Measurements from ENCODE around the gene NR5A1. TPM values are rescaled to one million over a fixed set of nuclear protein-coding genes. Genes with fewer than 3 reads are reported as not detected.

NR5A1 gene
- total RNA-seq, 1 experiment from 2014 or later, result not detected

- no peaks in the 10 kb centered on the region for H3K27me3 ChIP-seq
- no peak for DNase-seq
- H3K9me3 ChIP-seq, result no peaks in the 10 kb centered on the region
- no peak overlapping the region for H3K4me3 ChIP-seq
- H3K36me3 ChIP-seq, result no peaks in the 10 kb centered on the region
These were observed 11.8 kb downstream of the NR5A1 start for GRCh38 chr9:124495126-124496074.

GRCh38 chr9:124493794-124494479 is 13.3 kb downstream of the NR5A1 start:
- no peaks in the 10 kb centered on the region for H3K9me3 ChIP-seq
- H3K4me3 ChIP-seq, result no peak overlapping the region
- DNase-seq, result no peak
- no peaks in the 10 kb centered on the region for H3K27me3 ChIP-seq
- no peaks in the 10 kb centered on the region for H3K36me3 ChIP-seq

GRCh38 chr9:124493218-124493617 is 14.0 kb downstream of the NR5A1 start:
- no peak for DNase-seq
- H3K27me3 ChIP-seq, result no peaks in the 10 kb centered on the region
- H3K36me3 ChIP-seq, result no peaks in the 10 kb centered on the region
- no peak overlapping the region for H3K4me3 ChIP-seq
- H3K9me3 ChIP-seq, result no peaks in the 10 kb centered on the region

GRCh38 chr9:124492818-124493217 is 14.4 kb downstream of the NR5A1 start:
- no peak overlapping the region for H3K4me3 ChIP-seq
- H3K36me3 ChIP-seq, result no peaks in the 10 kb centered on the region
- no peaks in the 10 kb centered on the region for H3K27me3 ChIP-seq
- DNase-seq, result no peak
- H3K9me3 ChIP-seq, result no peaks in the 10 kb centered on the region

- Histone ChIP-seq H3K4me3 (no peak overlapping the region), H3K9me3 (no peaks in the 10 kb centered on the region), H3K36me3 (no peaks in the 10 kb centered on the region), H3K27me3 (no peaks in the 10 kb centered on the region)
- DNase-seq, result no peak
These were observed 15.9 kb downstream of the NR5A1 start for GRCh38 chr9:124491049-124491975.

GRCh38 chr9:124490004-124490403 is 17.2 kb downstream of the NR5A1 start:
- Histone ChIP-seq H3K4me3 (no peak overlapping the region), H3K36me3 (no peaks in the 10 kb centered on the region), H3K27me3 (no peaks in the 10 kb centered on the region), H3K9me3 (no peaks in the 10 kb centered on the region)
- no peak for DNase-seq

GRCh38 chr9:124489222-124489621 is 18.0 kb downstream of the NR5A1 start:
- Histone ChIP-seq H3K4me3 (no peak overlapping the region), H3K36me3 (no peaks in the 10 kb centered on the region), H3K27me3 (no peaks in the 10 kb centered on the region), H3K9me3 (no peaks in the 10 kb centered on the region)
- no peak for DNase-seq

- no peak for DNase-seq
- Histone ChIP-seq H3K36me3 (no peaks in the 10 kb centered on the region), H3K9me3 (no peaks in the 10 kb centered on the region), H3K27me3 (no peaks in the 10 kb centered on the region), H3K4me3 (no peak overlapping the region)
These were observed 18.5 kb downstream of the NR5A1 start for GRCh38 chr9:124488641-124489210.

GRCh38 chr9:124487260-124488182 is 19.7 kb downstream of the NR5A1 start:
- DNase-seq, result no peak
- H3K36me3 ChIP-seq, result no peaks in the 10 kb centered on the region
- H3K9me3 ChIP-seq, result no peaks in the 10 kb centered on the region
- no peaks in the 10 kb centered on the region for H3K27me3 ChIP-seq
- H3K4me3 ChIP-seq, result no peak overlapping the region

GRCh38 chr9:124486778-124487259 is 20.4 kb downstream of the NR5A1 start:
- DNase-seq, result no peak

GRCh38 chr9:124485936-124486335 is 21.3 kb downstream of the NR5A1 start:
- Histone ChIP-seq H3K4me3 (no peak overlapping the region), H3K9me3 (no peaks in the 10 kb centered on the region), H3K36me3 (no peaks in the 10 kb centered on the region), H3K27me3 (no peaks in the 10 kb centered on the region)
- DNase-seq, result no peak

More at GRCh38 chr9:124486778-124487259, 20.4 kb downstream of the NR5A1 start:
- Histone ChIP-seq H3K9me3 (no peaks in the 10 kb centered on the region), H3K4me3 (no peak overlapping the region), H3K36me3 (no peaks in the 10 kb centered on the region), H3K27me3 (no peaks in the 10 kb centered on the region)

- Histone ChIP-seq H3K9me3 (no peaks in the 10 kb centered on the region), H3K27me3 (no peaks in the 10 kb centered on the region), H3K36me3 (no peaks in the 10 kb centered on the region), H3K4me3 (no peak overlapping the region)
- no peak for DNase-seq
These were observed 22.0 kb downstream of the NR5A1 start for GRCh38 chr9:124485201-124485600.

- Histone ChIP-seq H3K36me3 (no peaks in the 10 kb centered on the region), H3K4me3 (no peak overlapping the region), H3K9me3 (no peaks in the 10 kb centered on the region), H3K27me3 (no peaks in the 10 kb centered on the region)
- DNase-seq, result no peak
These were observed 23.7 kb downstream of the NR5A1 start for GRCh38 chr9:124483481-124483880.

GRCh38 chr9:124482431-124483031 is 24.7 kb downstream of the NR5A1 start:
- Histone ChIP-seq H3K36me3 (no peaks in the 10 kb centered on the region), H3K4me3 (no peak overlapping the region), H3K9me3 (no peaks in the 10 kb centered on the region), H3K27me3 (no peaks in the 10 kb centered on the region)
- no peak for DNase-seq

GRCh38 chr9:124481115-124481514 is 26.1 kb downstream of the NR5A1 start:
- no peaks in the 10 kb centered on the region for H3K27me3 ChIP-seq
- H3K4me3 ChIP-seq, result no peak overlapping the region
- H3K36me3 ChIP-seq, result no peaks in the 10 kb centered on the region
- no peaks in the 10 kb centered on the region for H3K9me3 ChIP-seq
- DNase-seq, result no peak

Measured in MG63 (cell line).